Measurements from ENCODE around the gene ZMYM2.

DNA sequence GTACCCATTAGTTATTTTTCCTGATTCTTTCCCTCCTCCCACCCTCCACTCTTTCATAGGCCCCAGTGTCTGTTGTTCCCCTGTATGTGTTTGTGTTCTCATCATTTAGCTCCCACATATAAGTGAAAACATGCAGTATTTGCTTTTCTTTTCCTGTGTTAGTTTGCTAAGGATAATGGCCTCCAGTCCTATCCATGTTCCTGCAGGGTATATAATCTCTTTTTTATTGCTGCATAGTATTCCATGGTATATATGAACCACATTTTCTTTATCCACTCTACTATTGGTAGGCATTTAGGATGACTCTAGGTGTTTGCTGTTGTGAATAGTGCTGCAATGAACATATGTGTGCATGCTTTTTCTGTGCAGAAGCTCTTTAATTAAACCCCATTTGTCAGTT is 79.4 kb downstream of the ZMYM2 start:
- TF ChIP-seq POLR2A (IDR thresholded peaks at IDR 0.05; ENCODE audit: low read length) (no peak), KDM5A (IDR thresholded peaks at IDR 0.05) (no peak), CTCF (IDR thresholded peaks at IDR 0.05) (no peak), EP300 (IDR thresholded peaks at IDR 0.05) (no peak), HDAC2 (IDR thresholded peaks at IDR 0.05) (no peak), SREBF2 (IDR thresholded peaks at IDR 0.05) (no peak), JUN (IDR thresholded peaks at IDR 0.05) (no peak), RFX5 (IDR thresholded peaks at IDR 0.05) (no peak), MYC (IDR thresholded peaks at IDR 0.05; ENCODE audit: borderline replicate concordance, low read length) (no peak)
- TF ChIP-seq, protein P1, sequence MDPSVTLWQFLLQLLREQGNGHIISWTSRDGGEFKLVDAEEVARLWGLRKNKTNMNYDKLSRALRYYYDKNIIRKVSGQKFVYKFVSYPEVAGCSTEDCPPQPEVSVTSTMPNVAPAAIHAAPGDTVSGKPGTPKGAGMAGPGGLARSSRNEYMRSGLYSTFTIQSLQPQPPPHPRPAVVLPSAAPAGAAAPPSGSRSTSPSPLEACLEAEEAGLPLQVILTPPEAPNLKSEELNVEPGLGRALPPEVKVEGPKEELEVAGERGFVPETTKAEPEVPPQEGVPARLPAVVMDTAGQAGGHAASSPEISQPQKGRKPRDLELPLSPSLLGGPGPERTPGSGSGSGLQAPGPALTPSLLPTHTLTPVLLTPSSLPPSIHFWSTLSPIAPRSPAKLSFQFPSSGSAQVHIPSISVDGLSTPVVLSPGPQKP (IDR thresholded peaks at IDR 0.05; ENCODE audit: low read depth, low read length), result no peak

Data from A549 (cell line).